Tibial artery (tissue), 4 donors: ENCODE results near the gene CEP72.
"Not testable (repeated sequence)": the region's sequence is repeated elsewhere in the genome, so short reads cannot be mapped to it uniquely, and the experiment has no call there.

ENCODE experiments used
- DNase-seq, 2 donors: peaks; one replicate each; pipeline ENCODE4 v3.0.0-alpha.2; 2019
- H3K27ac ChIP-seq, 2 donors: fragments of 200-600 bp; sonication (generic) in 1 of 2; 1 replicate in 1 of 2; 2 replicates in 1 of 2; pipeline ENCODE4 v1.5.1; 2018 to 2019; ENCODE audit warnings: mild to moderate bottlenecking in 1 of 2
- H3K27me3 ChIP-seq, 2 donors: fragments of 200-600 bp; sonication (generic) in 1 of 2; one replicate each; pipeline versions ENCODE4 v1.5.1 to v1.6.0; 2016 to 2019
- H3K36me3 ChIP-seq, 3 donors: fragments of 200-600 bp; sonication (generic) in 2 of 3; one replicate each; pipeline ENCODE4 v1.5.1; 2016 to 2019; ENCODE audit warnings: mild to moderate bottlenecking in 2 of 3
- H3K4me1 ChIP-seq, 4 donors: fragments of 200-600 bp; sonication (generic) in 2 of 4; 1 replicate in 3 of 4; 2 replicates in 1 of 4; pipeline ENCODE4 v1.5.1; 2016 to 2019
- H3K4me3 ChIP-seq, 2 donors: fragments of 200-600 bp; sonication (generic) in 1 of 2; 1 replicate in 1 of 2; 2 replicates in 1 of 2; pipeline ENCODE4 v1.5.1; 2018 to 2019; ENCODE audit warnings: mild to moderate bottlenecking in 2 of 2
- H3K9me3 ChIP-seq, 3 donors: fragments of 200-600 bp; sonication (generic) in 1 of 3; one replicate each; pipeline ENCODE4 v1.5.1; 2016 to 2019
- intact Hi-C: fragments of 100-400 bp; cut with DNase I; formaldehyde crosslinking; loops from one replicate; pipeline ENCODE4 v1.15.0; 2023; ENCODE audit warnings: low total_unique reads
- TF ChIP-seq, protein P1 (sequence below), 2 experiments: fragments of 200-600 bp in 1 of 2; fragments of 450-650 bp in 1 of 2; IDR thresholded peaks; one replicate each; pipeline ENCODE4 v1.5.1; 2017 to 2019; ENCODE audit warnings: antibody characterized with exemption in 2 of 2, mild to moderate bottlenecking in 1 of 2, moderate library complexity in 1 of 2

Gene CEP72

DNA sequence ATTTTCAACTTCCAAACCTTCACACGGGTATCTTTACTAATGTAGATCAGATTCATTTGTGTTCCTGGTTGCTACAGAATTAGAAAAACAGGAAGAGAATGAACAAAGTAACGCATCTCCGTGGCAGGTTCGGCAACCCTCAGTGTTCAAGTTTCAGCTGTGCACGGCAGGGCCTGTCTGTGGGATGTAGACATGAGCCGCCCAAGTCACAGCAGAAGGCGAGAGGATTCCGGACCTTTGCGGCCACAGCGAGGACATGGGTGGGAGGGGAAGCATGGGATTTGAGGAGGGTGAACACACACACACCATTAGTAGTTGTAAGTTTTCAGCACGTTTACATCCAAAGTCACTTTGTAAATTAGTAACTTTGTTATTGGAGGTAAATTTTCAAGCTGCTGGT lies 31.7 kb upstream of the CEP72 start:
- TF ChIP-seq, protein P1, sequence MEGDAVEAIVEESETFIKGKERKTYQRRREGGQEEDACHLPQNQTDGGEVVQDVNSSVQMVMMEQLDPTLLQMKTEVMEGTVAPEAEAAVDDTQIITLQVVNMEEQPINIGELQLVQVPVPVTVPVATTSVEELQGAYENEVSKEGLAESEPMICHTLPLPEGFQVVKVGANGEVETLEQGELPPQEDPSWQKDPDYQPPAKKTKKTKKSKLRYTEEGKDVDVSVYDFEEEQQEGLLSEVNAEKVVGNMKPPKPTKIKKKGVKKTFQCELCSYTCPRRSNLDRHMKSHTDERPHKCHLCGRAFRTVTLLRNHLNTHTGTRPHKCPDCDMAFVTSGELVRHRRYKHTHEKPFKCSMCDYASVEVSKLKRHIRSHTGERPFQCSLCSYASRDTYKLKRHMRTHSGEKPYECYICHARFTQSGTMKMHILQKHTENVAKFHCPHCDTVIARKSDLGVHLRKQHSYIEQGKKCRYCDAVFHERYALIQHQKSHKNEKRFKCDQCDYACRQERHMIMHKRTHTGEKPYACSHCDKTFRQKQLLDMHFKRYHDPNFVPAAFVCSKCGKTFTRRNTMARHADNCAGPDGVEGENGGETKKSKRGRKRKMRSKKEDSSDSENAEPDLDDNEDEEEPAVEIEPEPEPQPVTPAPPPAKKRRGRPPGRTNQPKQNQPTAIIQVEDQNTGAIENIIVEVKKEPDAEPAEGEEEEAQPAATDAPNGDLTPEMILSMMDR (IDR thresholded peaks at IDR 0.05), result no peak

DNA sequence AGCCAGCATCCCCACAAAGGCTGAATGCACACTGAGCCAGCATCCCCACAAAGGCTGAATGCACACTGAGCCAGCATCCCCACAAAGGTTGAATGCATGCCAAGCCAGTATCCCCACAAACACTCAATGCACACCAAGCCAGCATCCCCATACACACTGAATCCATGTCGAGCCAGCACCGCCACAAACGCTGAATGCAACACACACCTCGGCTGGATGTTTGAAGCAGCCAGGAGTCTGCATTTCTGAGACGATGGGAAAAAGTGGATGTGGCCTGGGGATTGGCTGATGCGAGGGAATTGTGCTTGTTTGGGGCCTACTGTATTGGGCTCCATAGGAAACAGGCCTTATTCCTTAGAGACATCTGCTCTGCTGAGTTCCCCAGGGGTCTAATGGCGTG lies 30.9 kb upstream of the CEP72 start:
- TF ChIP-seq, protein P1 (IDR thresholded peaks at IDR 0.05), result no peak
- Histone ChIP-seq H3K27me3 (peaks cover 0 to 37% of the 10 kb centered on the region in 2 donors), H3K4me3 (no peak overlapping the region), H3K9me3 (peaks cover 0 to 8% (median 2%) of the 10 kb centered on the region in 3 donors), H3K4me1 (no peaks in the 10 kb centered on the region), H3K36me3 (no peaks in the 10 kb centered on the region), H3K27ac (no peak overlapping the region)
- peak in 1 of 2 donors; percentile 16 for DNase-seq
- intact Hi-C loops, result no loop called here

More for the DNA sequence above, 31.7 kb upstream of the CEP72 start:
- Histone ChIP-seq H3K4me1 (no peaks in the 10 kb centered on the region), H3K27ac (no peak overlapping the region), H3K27me3 (peaks cover 0 to 37% of the 10 kb centered on the region in 2 donors), H3K9me3 (peaks cover 0 to 16% (median 11%) of the 10 kb centered on the region in 3 donors), H3K36me3 (no peaks in the 10 kb centered on the region), H3K4me3 (no peak overlapping the region)
- intact Hi-C loops, result no loop called here
- DNase-seq, result peak in 1 of 2 donors; percentile 8

DNA sequence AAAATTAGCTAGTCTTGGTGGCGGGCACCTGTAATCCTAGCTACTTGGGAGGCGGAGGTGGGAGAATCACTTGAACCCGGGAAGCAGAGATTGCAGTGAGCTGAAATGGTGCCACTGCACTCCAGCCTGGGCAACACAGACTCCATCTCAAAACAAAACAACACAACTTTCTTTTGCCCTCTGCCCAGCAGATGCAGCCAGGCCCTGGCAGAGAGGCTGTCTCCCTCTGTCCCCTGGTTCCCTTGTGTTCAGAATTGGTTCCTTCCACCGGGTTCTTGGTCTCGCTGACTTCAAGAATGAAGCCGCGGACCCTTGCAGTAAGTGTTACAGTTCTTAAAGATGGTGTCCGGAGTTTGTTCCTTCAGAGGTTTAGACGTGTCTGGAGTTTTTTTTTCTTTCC lies 30.2 kb upstream of the CEP72 start:
- intact Hi-C loops, result no loop called here
- no peak overlapping the region for H3K27ac ChIP-seq
- DNase-seq, result peak in 1 of 2 donors; percentile 2
- H3K4me1 ChIP-seq, result no peaks in the 10 kb centered on the region
- peaks cover 0 to 1% (median 0%) of the 10 kb centered on the region in 3 donors for H3K9me3 ChIP-seq
- H3K4me3 ChIP-seq, result no peak overlapping the region
- TF ChIP-seq, protein P1 (IDR thresholded peaks at IDR 0.05), result no peak
- peaks cover 0 to 42% of the 10 kb centered on the region in 2 donors for H3K27me3 ChIP-seq
- H3K36me3 ChIP-seq, result no peaks in the 10 kb centered on the region

DNA sequence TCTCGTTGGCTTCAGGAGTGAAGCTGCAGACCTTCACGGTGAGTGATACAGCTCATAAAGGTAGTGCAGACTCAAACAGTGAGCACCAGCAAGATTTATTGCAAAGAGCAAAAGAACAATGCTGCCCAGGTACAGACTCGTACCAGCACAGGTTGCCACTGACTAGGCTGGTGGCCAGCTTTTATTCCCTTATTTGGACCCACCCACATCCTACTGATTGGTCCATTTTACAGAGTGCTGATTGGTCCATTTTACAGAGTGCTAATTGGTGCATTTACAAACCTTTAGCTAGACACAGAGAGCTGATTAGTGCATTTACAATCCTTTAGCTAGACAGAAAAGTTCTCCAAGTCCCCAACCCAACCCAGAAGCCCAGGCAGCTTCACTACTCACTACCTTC lies 29.7 kb upstream of the CEP72 start:
- intact Hi-C loops, H3K36me3 ChIP-seq, H3K9me3 ChIP-seq, H3K27ac ChIP-seq, H3K4me1 ChIP-seq, H3K4me3 ChIP-seq: not testable (repeated sequence)
- DNase-seq, result peak in 1 of 2 donors; percentile 2
- H3K27me3 ChIP-seq, result peaks cover 0 to 44% of the 10 kb centered on the region in 2 donors

DNA sequence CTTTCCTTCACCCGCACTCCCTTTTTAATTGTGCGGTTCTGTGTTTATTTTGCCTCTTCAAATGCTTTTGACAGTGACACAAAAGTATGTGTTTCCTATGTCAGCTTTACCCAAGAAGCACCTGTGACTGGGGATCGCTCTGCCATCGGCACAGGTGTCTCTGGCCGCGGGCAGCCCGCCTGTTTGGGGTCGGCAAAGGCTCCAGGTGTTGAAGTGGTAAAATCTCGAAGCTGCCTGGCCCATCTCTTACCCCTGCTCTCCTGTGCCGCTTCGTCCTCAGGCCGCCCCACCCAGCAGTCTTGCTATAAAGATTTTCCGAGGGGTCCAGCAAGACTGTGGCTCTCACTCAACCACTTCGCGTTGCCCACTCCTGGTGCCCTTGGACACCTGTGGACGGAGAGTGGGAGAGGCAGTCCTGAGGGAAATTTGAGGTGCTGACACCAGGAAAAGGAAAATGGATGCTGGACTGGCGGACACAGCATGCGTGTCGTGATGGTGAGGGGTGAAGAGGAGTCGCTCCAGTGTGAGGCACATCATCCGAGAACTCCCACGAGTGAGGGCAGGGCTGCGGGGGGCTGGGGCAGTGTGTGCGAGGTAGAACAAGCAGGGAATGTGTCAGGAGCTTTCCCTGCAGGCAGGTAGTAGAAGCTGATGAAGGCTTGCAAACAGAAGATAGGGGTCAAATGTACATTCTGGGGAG lies 29.1 kb upstream of the CEP72 start:
- Histone ChIP-seq H3K27ac (no peak overlapping the region), H3K4me1 (no peaks in the 10 kb centered on the region), H3K9me3 (no peaks in the 10 kb centered on the region), H3K4me3 (no peak overlapping the region), H3K36me3 (no peaks in the 10 kb centered on the region), H3K27me3 (peaks cover 0 to 44% of the 10 kb centered on the region in 2 donors)
- TF ChIP-seq, protein P1 (IDR thresholded peaks at IDR 0.05), result no peak
- intact Hi-C loops, result no loop called here
- DNase-seq, result peak; percentile 7 to 35

DNA sequence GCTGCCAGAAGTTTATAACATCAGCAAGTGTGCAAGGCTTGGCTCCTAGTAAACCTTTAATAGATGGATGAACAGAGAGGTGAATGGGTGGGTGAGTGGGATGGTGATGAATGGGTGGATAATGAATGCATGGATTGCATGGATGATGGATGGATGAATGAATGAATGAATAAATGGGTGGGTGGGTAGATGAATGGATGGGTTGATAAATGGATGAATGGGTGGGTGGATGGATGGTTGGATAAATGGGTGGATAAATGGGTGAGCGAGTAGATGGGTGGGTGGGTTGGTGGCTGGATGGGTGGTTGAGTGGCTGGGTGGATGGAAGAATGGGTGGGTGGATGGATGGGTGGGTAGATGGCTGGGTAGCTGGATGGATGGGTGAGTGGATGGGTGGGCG lies 28.5 kb upstream of the CEP72 start:
- DNase-seq, result no peak
- no peaks in the 10 kb centered on the region for H3K4me1 ChIP-seq
- no peak overlapping the region for H3K27ac ChIP-seq
- H3K27me3 ChIP-seq, result peaks cover 0 to 44% of the 10 kb centered on the region in 2 donors
- H3K4me3 ChIP-seq, result no peak overlapping the region
- intact Hi-C loops, result no loop called here
- H3K36me3 ChIP-seq, result no peaks in the 10 kb centered on the region
- no peaks in the 10 kb centered on the region for H3K9me3 ChIP-seq
- TF ChIP-seq, protein P1 (IDR thresholded peaks at IDR 0.05), result no peak
